SK-N-SH (cell line): Measurements from ENCODE around the gene ZSWIM3. TPM values are rescaled to one million over a fixed set of nuclear protein-coding genes. Genes with fewer than 3 reads are reported as not detected.

Experiments used
- CTCF ChIA-PET: fragments of 300-600, 350-600 bp; formaldehyde crosslinking; extraction: SDS; loops from one replicate; lab custom pipeline; 2021; lab: Yijun Ruan, JAX
- POLR2A ChIA-PET: fragments of 350-600 bp; sonication (Branson Sonifier 250); formaldehyde crosslinking; extraction: SDS; loops from one replicate; lab custom pipeline; 2020; ENCODE audit warnings: antibody characterized with exemption, inconsistent platforms; lab: Yijun Ruan, JAX
- DNase-seq: peaks from one replicate; pipeline ENCODE4 v3.0.0; 2012
- H2AFZ ChIP-seq: fragments of 200-600 bp; sonication (generic); 2 replicates; pipeline ENCODE4 v1.8.1; 2016; ENCODE audit warnings: antibody characterized with exemption, mild to moderate bottlenecking, low read depth
- H3F3A ChIP-seq: fragments of 200-600 bp; sonication (generic); replicated peaks from 2 replicates; pipeline ENCODE3; 2016; ENCODE audit warnings: antibody characterized with exemption, mild to moderate bottlenecking; ENCODE audit not compliant: insufficient read depth
- H3K27ac ChIP-seq, 2 experiments: fragments of 200-500 bp in 1 of 2; fragments of 200-600 bp in 1 of 2; sonication (Bioruptor generic) in 1 of 2; sonication (generic), shearing (Covaris generic) in 1 of 2; 2 replicates each; pipeline versions ENCODE4 v1.5.1 to v1.6.1; 2014 to 2016; ENCODE audit warnings: low read depth in 2 of 2, inconsistent platforms in 1 of 2, low read length in 1 of 2, mild to moderate bottlenecking in 1 of 2, mixed read lengths in 1 of 2
- H3K27me3 ChIP-seq: fragments of 200-600 bp; sonication (generic), shearing (Covaris generic); 2 replicates; pipeline ENCODE4 v1.6.1; 2016; ENCODE audit warnings: mixed run types; ENCODE audit not compliant: insufficient read depth
- H3K36me3 ChIP-seq, 2 experiments: fragments of 200-500 bp in 1 of 2; fragments of 200-600 bp in 1 of 2; sonication (Bioruptor generic) in 1 of 2; sonication (generic) in 1 of 2; replicated peaks in 1 of 2; 2 replicates each; pipeline versions ENCODE3 to v1.5.1; 2014 to 2016; ENCODE audit warnings: low read length in 1 of 2, mild to moderate bottlenecking in 1 of 2; ENCODE audit not compliant: insufficient read depth in 2 of 2, control insufficient read depth in 1 of 2
- H3K4me1 ChIP-seq, 2 experiments: fragments of 200-500 bp in 1 of 2; fragments of 200-600 bp in 1 of 2; sonication (Bioruptor generic) in 1 of 2; sonication (generic), shearing (Covaris generic) in 1 of 2; 2 replicates each; pipeline versions ENCODE4 v1.5.1 to v1.6.1; 2014 to 2016; ENCODE audit warnings: low read depth in 1 of 2, low read length in 1 of 2, mixed run types in 1 of 2; ENCODE audit not compliant: insufficient read depth in 2 of 2, control insufficient read depth in 1 of 2
- H3K4me2 ChIP-seq: fragments of 200-600 bp; sonication (generic), shearing (Covaris generic); 2 replicates; pipeline ENCODE4 v1.6.1; 2017; ENCODE audit warnings: mixed run types
- H3K4me3 ChIP-seq, 2 experiments: fragments of 200-500 bp in 1 of 2; fragments of 200-600 bp in 1 of 2; sonication (Bioruptor generic) in 1 of 2; sonication (generic), shearing (Covaris generic) in 1 of 2; 2 replicates each; pipeline versions ENCODE4 v1.5.1 to v1.8.1; 2014 to 2016; ENCODE audit warnings: low read depth in 2 of 2, inconsistent platforms in 1 of 2, low read length in 1 of 2, mild to moderate bottlenecking in 1 of 2, mixed read lengths in 1 of 2, moderate library complexity in 1 of 2
- H3K79me2 ChIP-seq: fragments of 200-600 bp; sonication (generic); 2 replicates; pipeline ENCODE4 v1.8.1; 2017; ENCODE audit warnings: mild to moderate bottlenecking; ENCODE audit not compliant: insufficient read depth
- H3K9ac ChIP-seq: fragments of 200-600 bp; sonication (generic); 2 replicates; pipeline ENCODE4 v1.6.1; 2017; ENCODE audit warnings: mixed run types
- H3K9me2 ChIP-seq: fragments of 200-600 bp; sonication (generic); 2 replicates; pipeline ENCODE4 v1.6.1; 2017; ENCODE audit warnings: mixed run types
- H3K9me3 ChIP-seq: fragments of 200-600 bp; sonication (generic); 2 replicates; pipeline ENCODE4 v1.6.1; 2017; ENCODE audit warnings: mixed run types, mild to moderate bottlenecking, moderate library complexity
- H4K20me1 ChIP-seq: fragments of 200-600 bp; sonication (generic); 2 replicates; pipeline ENCODE4 v1.6.1; 2017; ENCODE audit warnings: mild to moderate bottlenecking, mixed run types; ENCODE audit not compliant: insufficient read depth
- CHD2 ChIP-seq: fragments of 150-350 bp; IDR thresholded peaks from 2 replicates; pipeline ENCODE4 v1.6.1; 2018; ENCODE audit warnings: low read length; ENCODE audit not compliant: partially characterized antibody
- CTCF ChIP-seq: fragments of 200-600 bp; sonication (generic); IDR thresholded peaks from 2 replicates; pipeline ENCODE4 v1.6.1; 2017; ENCODE audit warnings: antibody characterized with exemption, mild to moderate bottlenecking, moderate library complexity
- ELF1 ChIP-seq: IDR thresholded peaks from 2 replicates; pipeline ENCODE4 v1.4.0; 2012
- EP300 ChIP-seq, 2 experiments: IDR thresholded peaks; 2 replicates each; pipeline versions ENCODE4 v1.4.0 to v1.6.1; 2012; ENCODE audit warnings: borderline replicate concordance in 1 of 2, low read depth in 1 of 2, low read length in 1 of 2
- FOSL2 ChIP-seq: IDR thresholded peaks from 2 replicates; pipeline ENCODE4 v1.4.0; 2012; ENCODE audit warnings: low read depth, mild to moderate bottlenecking, moderate library complexity, borderline replicate concordance
- FOXM1 ChIP-seq: IDR thresholded peaks from 2 replicates; pipeline ENCODE4 v1.4.0; 2012; ENCODE audit warnings: low read depth, mild to moderate bottlenecking
- GATA2 ChIP-seq: sonication (generic); formaldehyde crosslinking; IDR thresholded peaks from 2 replicates; pipeline ENCODE4 v1.5.0; 2020; ENCODE audit warnings: mild to moderate bottlenecking, missing genetic modification reagents
- JUND ChIP-seq: IDR thresholded peaks from 2 replicates; pipeline ENCODE4 v1.4.0; 2012
- MEF2A ChIP-seq: IDR thresholded peaks from 2 replicates; pipeline ENCODE4 v1.4.0; 2012; ENCODE audit warnings: low read depth, borderline replicate concordance
- NRF1 ChIP-seq: IDR thresholded peaks from 2 replicates; pipeline ENCODE4 v1.6.1; 2012; ENCODE audit warnings: low read depth, mild to moderate bottlenecking, low read length
- PBX3 ChIP-seq: IDR thresholded peaks from 2 replicates; pipeline ENCODE4; 2012
- RCOR1 ChIP-seq: fragments of 150-350 bp; IDR thresholded peaks from 2 replicates; pipeline ENCODE4 v1.6.1; 2017; ENCODE audit warnings: antibody characterized with exemption, low read length
- REST ChIP-seq: IDR thresholded peaks from 2 replicates; pipeline ENCODE4 v1.6.1; 2012; ENCODE audit warnings: mild to moderate bottlenecking, low read depth, low read length, moderate library complexity
- RFX5 ChIP-seq: IDR thresholded peaks from 2 replicates; pipeline ENCODE4 v1.6.1; 2012; ENCODE audit warnings: mild to moderate bottlenecking, improper control_type of control experiment, low read length
- RXRA ChIP-seq: IDR thresholded peaks from 2 replicates; pipeline ENCODE4 v1.4.0; 2012; ENCODE audit warnings: low read depth, mild to moderate bottlenecking, borderline replicate concordance
- SIN3A ChIP-seq: IDR thresholded peaks from 2 replicates; pipeline ENCODE4 v1.6.1; 2012; ENCODE audit warnings: low read depth, mild to moderate bottlenecking, low read length, moderate library complexity, borderline replicate concordance
- SMC3 ChIP-seq: IDR thresholded peaks from 2 replicates; pipeline ENCODE4 v1.6.1; 2012; ENCODE audit warnings: low read depth, low read length, improper control_type of control experiment
- TEAD4 ChIP-seq: IDR thresholded peaks from 2 replicates; pipeline ENCODE4 v1.4.0; 2012; ENCODE audit warnings: mild to moderate bottlenecking, borderline replicate concordance; ENCODE audit not compliant: insufficient read depth
- USF1 ChIP-seq: IDR thresholded peaks from 2 replicates; pipeline ENCODE4 v1.4.0; 2012; ENCODE audit warnings: low read depth, borderline replicate concordance
- USF2 ChIP-seq: fragments of 150-350 bp; IDR thresholded peaks from 2 replicates; pipeline ENCODE4 v1.6.1; 2017; ENCODE audit warnings: antibody characterized with exemption, low read length, low read depth, borderline replicate concordance
- WGBS: methylation state at CpG from one replicate; pipeline ENCODE4 v1.1.6; 2017; ENCODE audit warnings: low lambda C conversion rate; 5-methylcytosine and 5-hydroxymethylcytosine counted together
- polyA plus RNA-seq, 3 experiments: library from polyadenylated mRNA; depleted of rRNA; stranded (reverse); fragments of >200 nt; gene quantifications; 2 replicates each; pipeline ENCODE4 v1.2.3, GENCODE V29; 2012

Gene ZSWIM3
- polyA plus RNA-seq, 1 of the 3 experiments (the other 2 are of a cell fraction): 2.3 TPM

- no peaks in the 10 kb centered on the region for H3K36me3 ChIP-seq
- H2AFZ ChIP-seq: no peak overlapping the region
- no peaks in the 10 kb centered on the region for H3K9me2 ChIP-seq
- peaks cover 0 to 8% of the 10 kb centered on the region in 2 experiments; a peak in 2 of 4 replicates for H3K4me1 ChIP-seq
- H3F3A ChIP-seq: peaks cover 10% of the 10 kb centered on the region
- DNase-seq: no peak
- H3K9me3 ChIP-seq: no peaks in the 10 kb centered on the region
- POLR2A ChIA-PET: no interaction called here
- H3K27ac ChIP-seq: no peak overlapping the region
- H3K9ac ChIP-seq: no peak overlapping the region
- H3K79me2 ChIP-seq: no peaks in the 10 kb centered on the region
- no peak overlapping the region for H3K4me3 ChIP-seq
- no peak overlapping the region for H3K4me2 ChIP-seq
- no peaks in the 10 kb centered on the region for H3K27me3 ChIP-seq
- 67% methylated on average over 11 of the region's 24 CpGs for WGBS
- TF ChIP-seq CTCF (no peak), NRF1 (no peak), SIN3A (no peak), RFX5 (no peak), ELF1 (no peak), FOSL2 (no peak), EP300 (IDR thresholded peaks at IDR 0.05; ENCODE audit: borderline replicate concordance in 1 of 2, low read depth in 1 of 2, low read length in 1 of 2) (no peak), RXRA (no peak), SMC3 (no peak), FOXM1 (no peak), CHD2 (no peak), JUND (no peak), USF1 (no peak), PBX3 (no peak), REST (no peak), USF2 (no peak), MEF2A (no peak), GATA2 (CRISPR knock-in tag) (no peak), TEAD4 (no peak), RCOR1 (no peak)
- no peaks in the 10 kb centered on the region for H4K20me1 ChIP-seq
- CTCF ChIA-PET: interaction anchor here (0.9 kb wide), 1 partner anchor 68 kb away, joined by 3 read pairs; the partner anchor contains the start of genes CTSA and NEURL2
Measured at GRCh38 chr20:45822857-45823256, 34.6 kb upstream of the ZSWIM3 start.
